ENCODE measurements around the gene CD247.

The CD247 gene

DNA sequence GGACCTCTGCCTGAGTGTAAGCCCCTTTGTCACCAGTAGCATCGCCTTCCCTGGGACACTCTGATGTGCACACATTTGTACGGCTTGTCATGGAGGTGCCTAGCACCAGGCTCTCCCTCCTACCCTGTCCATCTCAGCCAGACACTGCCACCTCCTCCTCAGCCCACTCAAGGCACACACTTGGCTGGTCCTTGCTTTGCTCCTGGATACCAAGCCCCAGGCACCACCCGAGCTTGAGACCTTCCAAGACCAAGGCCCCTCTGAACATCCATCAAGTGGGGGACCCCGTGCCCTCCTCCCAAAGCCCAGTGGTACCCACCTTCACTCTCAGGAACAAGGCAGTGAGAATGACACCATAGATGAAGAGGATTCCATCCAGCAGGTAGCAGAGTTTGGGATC lies 78.0 kb downstream of the CD247 start:
- Histone ChIP-seq H3K79me1 (replicated peaks; ENCODE audit: low read length, poor library complexity, severe bottlenecking) (no peaks in the 10 kb centered on the region), H2AFZ (ENCODE audit: low read depth, low read length) (no peak overlapping the region), H3K4me2 (ENCODE audit: low read length, poor library complexity, severe bottlenecking) (no peak overlapping the region), H4K91ac (ENCODE audit: low read length) (no peak overlapping the region), H3K23ac (ENCODE audit: low read length in 2 of 2) (no peak overlapping the region), H2BK12ac (ENCODE audit: low read length in 2 of 2) (no peak overlapping the region), H3K27ac (ENCODE audit: low read length, poor library complexity, severe bottlenecking) (no peak overlapping the region), H4K8ac (ENCODE audit: low read length) (no peak overlapping the region), H3K18ac (ENCODE audit: low read depth in 1 of 2, low read length in 2 of 2) (no peak overlapping the region), H2AK5ac (ENCODE audit: low read length, severe bottlenecking) (no peak overlapping the region), H3K9me3 (ENCODE audit: control insufficient read depth, low read length) (no peaks in the 10 kb centered on the region), H3K14ac (ENCODE audit: low read length in 2 of 2) (no peak overlapping the region), H3K4me3 (ENCODE audit: insufficient read depth in 1 of 2, low read depth in 1 of 2, low read length in 2 of 2) (no peak overlapping the region), H2BK120ac (ENCODE audit: low read depth, low read length) (no peak overlapping the region), H3K4ac (ENCODE audit: low read depth in 1 of 2, low read length in 2 of 2) (no peak overlapping the region), H2BK5ac (ENCODE audit: low read depth, low read length, poor library complexity, severe bottlenecking) (no peak overlapping the region), H2BK15ac (ENCODE audit: low read depth, poor library complexity, severe bottlenecking) (no peak overlapping the region), H3K4me1 (ENCODE audit: control insufficient read depth, insufficient read depth, low read depth, low read length) (peaks cover 8% of the 10 kb centered on the region), H3K36me3 (ENCODE audit: control insufficient read depth in 1 of 2, insufficient read depth in 2 of 2, low read depth in 1 of 2, low read length in 2 of 2) (no peaks in the 10 kb centered on the region), H3K9ac (ENCODE audit: low read length) (no peak overlapping the region), H3K27me3 (ENCODE audit: control insufficient read depth in 1 of 2, insufficient read depth in 1 of 2, low read length in 2 of 2) (peaks cover 33 to 57% of the 10 kb centered on the region in 2 experiments)
- WGBS = 93% methylated on average over 4 of the region's 4 CpGs
- DNase-seq = no peak

DNA sequence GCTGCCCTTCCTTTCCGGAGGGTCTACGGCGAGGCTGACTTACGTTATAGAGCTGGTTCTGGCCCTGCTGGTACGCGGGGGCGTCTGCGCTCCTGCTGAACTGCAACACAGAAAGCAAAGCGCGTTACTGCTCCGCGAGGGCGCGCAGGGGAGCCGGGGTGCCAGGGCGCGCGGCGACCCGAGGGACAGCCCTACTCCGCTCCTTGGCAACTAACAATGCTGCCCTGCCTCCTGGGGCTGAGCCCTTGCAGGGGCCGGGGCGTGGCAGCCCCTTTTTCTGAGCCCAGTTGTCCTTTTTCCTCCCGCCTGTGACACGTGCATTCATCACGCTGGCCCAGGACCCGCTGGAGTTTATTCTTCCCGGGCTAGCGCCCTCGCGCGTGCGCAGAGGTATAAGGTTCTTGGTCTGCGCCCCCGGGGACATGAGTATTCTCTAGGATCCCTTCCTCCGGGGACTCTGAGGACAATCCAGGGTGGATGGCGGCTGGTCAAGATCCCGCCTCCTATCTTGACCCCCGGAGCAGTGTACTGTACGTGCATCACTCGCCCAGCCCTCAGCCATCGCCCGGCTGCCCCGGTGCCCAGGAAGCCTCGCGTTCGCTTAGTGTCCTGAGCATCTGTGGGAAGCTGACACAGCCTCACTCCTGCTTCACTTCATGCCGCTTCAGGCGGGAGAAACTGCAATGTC lies 78.9 kb downstream of the CD247 start:
- peak overlapping the region in 1 of 2 experiments; percentile 53 for H3K23ac ChIP-seq (ENCODE audit: low read length in 2 of 2)
- H3K79me1 ChIP-seq (replicated peaks; ENCODE audit: low read length, poor library complexity, severe bottlenecking) = no peaks in the 10 kb centered on the region
- H3K4me1 ChIP-seq (ENCODE audit: control insufficient read depth, insufficient read depth, low read depth, low read length) = peaks cover 8% of the 10 kb centered on the region
- H3K27ac ChIP-seq (ENCODE audit: low read length, poor library complexity, severe bottlenecking) = no peak overlapping the region
- H4K8ac ChIP-seq (ENCODE audit: low read length) = no peak overlapping the region
- H2AFZ ChIP-seq (ENCODE audit: low read depth, low read length) = peak overlapping the region; percentile 75
- H3K27me3 ChIP-seq (ENCODE audit: control insufficient read depth in 1 of 2, insufficient read depth in 1 of 2, low read length in 2 of 2) = peaks cover 33 to 56% of the 10 kb centered on the region in 2 experiments
- no peaks in the 10 kb centered on the region for H3K9me3 ChIP-seq (ENCODE audit: control insufficient read depth, low read length)
- H2AK5ac ChIP-seq (ENCODE audit: low read length, severe bottlenecking) = no peak overlapping the region
- H3K4me3 ChIP-seq (ENCODE audit: insufficient read depth in 1 of 2, low read depth in 1 of 2, low read length in 2 of 2) = peak overlapping the region; percentile 42 to 75
- peak overlapping the region in 1 of 2 experiments; percentile 53 for H3K14ac ChIP-seq (ENCODE audit: low read length in 2 of 2)
- H2BK12ac ChIP-seq (ENCODE audit: low read length in 2 of 2) = no peak overlapping the region
- WGBS = 9% methylated on average over 49 of the region's 49 CpGs
- DNase-seq = peak; percentile 51
- H2BK5ac ChIP-seq (ENCODE audit: low read depth, low read length, poor library complexity, severe bottlenecking) = no peak overlapping the region
- H3K4ac ChIP-seq (ENCODE audit: low read depth in 1 of 2, low read length in 2 of 2) = no peak overlapping the region
- no peaks in the 10 kb centered on the region for H3K36me3 ChIP-seq (ENCODE audit: control insufficient read depth in 1 of 2, insufficient read depth in 2 of 2, low read depth in 1 of 2, low read length in 2 of 2)
- peak overlapping the region; percentile 89 for H3K4me2 ChIP-seq (ENCODE audit: low read length, poor library complexity, severe bottlenecking)
- H2BK15ac ChIP-seq (ENCODE audit: low read depth, poor library complexity, severe bottlenecking) = no peak overlapping the region
- no peak overlapping the region for H2BK120ac ChIP-seq (ENCODE audit: low read depth, low read length)
- peak overlapping the region; percentile 33 for H3K9ac ChIP-seq (ENCODE audit: low read length)
- H4K91ac ChIP-seq (ENCODE audit: low read length) = no peak overlapping the region
- no peak overlapping the region for H3K18ac ChIP-seq (ENCODE audit: low read depth in 1 of 2, low read length in 2 of 2)

DNA sequence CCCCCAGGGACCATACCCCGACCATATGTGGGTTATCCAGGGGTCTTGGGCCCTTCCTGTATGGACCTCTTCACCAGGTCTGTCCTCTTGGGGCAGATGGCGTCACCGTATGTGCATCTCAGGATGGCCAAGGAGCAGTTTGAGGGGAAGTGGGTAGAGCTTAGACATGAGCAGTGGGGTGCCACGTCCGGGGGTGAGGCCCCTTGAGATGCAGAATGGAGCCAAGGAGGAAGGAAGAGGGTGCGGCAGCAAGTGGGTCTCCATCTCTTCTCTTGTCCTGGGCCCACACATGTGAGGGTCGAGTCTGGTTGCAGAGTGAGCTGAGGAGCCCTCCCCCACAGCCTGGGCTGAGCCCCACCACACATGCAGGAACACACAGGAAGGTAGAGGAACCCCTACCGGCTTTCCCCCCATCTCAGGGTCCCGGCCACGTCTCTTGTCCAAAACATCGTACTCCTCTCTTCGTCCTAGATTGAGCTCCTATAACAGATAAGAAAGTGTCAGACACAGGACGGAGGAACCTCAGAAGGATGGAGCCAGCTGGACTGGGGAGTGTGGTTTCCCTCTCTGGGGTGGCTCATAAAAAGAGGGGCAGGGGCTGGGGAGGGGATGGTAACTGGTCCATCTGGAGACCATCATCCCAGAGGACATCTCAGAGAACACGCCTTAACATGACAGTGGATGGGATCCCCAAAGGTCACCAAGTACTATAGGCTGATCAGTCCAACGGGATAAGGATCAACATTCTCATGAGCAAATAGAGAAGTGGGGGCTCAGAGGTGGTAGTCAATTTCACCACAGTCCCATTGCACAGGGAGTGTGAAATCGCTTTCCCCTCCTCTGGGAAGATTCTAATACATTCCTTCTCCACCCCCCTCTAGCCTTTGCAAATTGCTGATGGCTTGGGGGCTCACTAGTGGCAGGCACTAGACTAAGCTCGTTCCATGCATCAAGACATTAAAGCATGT lies 79.9 kb downstream of the CD247 start:
- H2BK120ac ChIP-seq (ENCODE audit: low read depth, low read length) = no peak overlapping the region
- WGBS = 95% methylated on average over 14 of the region's 17 CpGs

DNA sequence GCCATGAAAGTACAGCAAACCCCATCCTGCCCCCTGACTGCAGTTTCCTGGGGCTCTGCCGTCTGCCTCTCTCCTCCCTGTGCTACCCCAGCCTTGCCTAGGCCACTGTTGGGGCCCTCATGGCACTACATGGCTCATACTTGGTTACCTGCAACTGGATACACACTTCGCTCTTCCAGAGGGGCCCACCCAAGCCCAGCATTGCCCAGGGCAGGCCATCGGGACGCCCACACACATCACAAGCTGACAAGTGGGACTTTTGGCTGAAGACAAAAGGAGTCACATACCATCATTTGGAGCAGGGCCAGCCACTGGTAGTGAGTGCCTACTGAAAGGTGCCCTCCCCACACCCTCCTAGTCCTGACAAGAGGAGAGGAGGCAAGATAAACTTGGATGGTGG lies 82.8 kb downstream of the CD247 start:
- Histone ChIP-seq H3K14ac (ENCODE audit: low read length in 2 of 2) (no peak overlapping the region), H3K4me3 (ENCODE audit: insufficient read depth in 1 of 2, low read depth in 1 of 2, low read length in 2 of 2) (no peak overlapping the region), H2BK120ac (ENCODE audit: low read depth, low read length) (no peak overlapping the region), H2BK15ac (ENCODE audit: low read depth, poor library complexity, severe bottlenecking) (no peak overlapping the region), H4K8ac (ENCODE audit: low read length) (no peak overlapping the region), H3K4me2 (ENCODE audit: low read length, poor library complexity, severe bottlenecking) (no peak overlapping the region), H3K9me3 (ENCODE audit: control insufficient read depth, low read length) (no peaks in the 10 kb centered on the region), H3K9ac (ENCODE audit: low read length) (no peak overlapping the region), H2AK5ac (ENCODE audit: low read length, severe bottlenecking) (no peak overlapping the region), H3K27ac (ENCODE audit: low read length, poor library complexity, severe bottlenecking) (no peak overlapping the region), H2BK5ac (ENCODE audit: low read depth, low read length, poor library complexity, severe bottlenecking) (no peak overlapping the region), H2BK12ac (ENCODE audit: low read length in 2 of 2) (no peak overlapping the region), H3K27me3 (ENCODE audit: control insufficient read depth in 1 of 2, insufficient read depth in 1 of 2, low read length in 2 of 2) (peaks cover 25 to 44% of the 10 kb centered on the region in 2 experiments), H3K23ac (ENCODE audit: low read length in 2 of 2) (no peak overlapping the region), H3K18ac (ENCODE audit: low read depth in 1 of 2, low read length in 2 of 2) (no peak overlapping the region), H3K4me1 (ENCODE audit: control insufficient read depth, insufficient read depth, low read depth, low read length) (peaks cover 8% of the 10 kb centered on the region), H3K79me1 (replicated peaks; ENCODE audit: low read length, poor library complexity, severe bottlenecking) (no peaks in the 10 kb centered on the region), H3K36me3 (ENCODE audit: control insufficient read depth in 1 of 2, insufficient read depth in 2 of 2, low read depth in 1 of 2, low read length in 2 of 2) (no peaks in the 10 kb centered on the region), H4K91ac (ENCODE audit: low read length) (no peak overlapping the region), H3K4ac (ENCODE audit: low read depth in 1 of 2, low read length in 2 of 2) (no peak overlapping the region), H2AFZ (ENCODE audit: low read depth, low read length) (no peak overlapping the region)
- no peak for DNase-seq
- WGBS = 88% methylated on average over 4 of the region's 4 CpGs

More for the DNA sequence above, 79.9 kb downstream of the CD247 start:
- H3K27me3 ChIP-seq (ENCODE audit: control insufficient read depth in 1 of 2, insufficient read depth in 1 of 2, low read length in 2 of 2) = peaks cover 30 to 53% of the 10 kb centered on the region in 2 experiments
- H4K91ac ChIP-seq (ENCODE audit: low read length) = no peak overlapping the region
- no peak overlapping the region for H3K14ac ChIP-seq (ENCODE audit: low read length in 2 of 2)
- H3K9me3 ChIP-seq (ENCODE audit: control insufficient read depth, low read length) = no peaks in the 10 kb centered on the region
- no peak overlapping the region for H2BK12ac ChIP-seq (ENCODE audit: low read length in 2 of 2)
- peak overlapping the region in 1 of 2 experiments; percentile 75 for H3K4me3 ChIP-seq (ENCODE audit: insufficient read depth in 1 of 2, low read depth in 1 of 2, low read length in 2 of 2)
- no peak overlapping the region for H3K4ac ChIP-seq (ENCODE audit: low read depth in 1 of 2, low read length in 2 of 2)
- no peak overlapping the region for H2BK5ac ChIP-seq (ENCODE audit: low read depth, low read length, poor library complexity, severe bottlenecking)
- H2AFZ ChIP-seq (ENCODE audit: low read depth, low read length) = no peak overlapping the region
- H3K4me1 ChIP-seq (ENCODE audit: control insufficient read depth, insufficient read depth, low read depth, low read length) = peaks cover 8% of the 10 kb centered on the region
- no peak for DNase-seq
- H4K8ac ChIP-seq (ENCODE audit: low read length) = no peak overlapping the region
- no peaks in the 10 kb centered on the region for H3K36me3 ChIP-seq (ENCODE audit: control insufficient read depth in 1 of 2, insufficient read depth in 2 of 2, low read depth in 1 of 2, low read length in 2 of 2)
- H2AK5ac ChIP-seq (ENCODE audit: low read length, severe bottlenecking) = no peak overlapping the region
- H3K27ac ChIP-seq (ENCODE audit: low read length, poor library complexity, severe bottlenecking) = no peak overlapping the region
- H3K18ac ChIP-seq (ENCODE audit: low read depth in 1 of 2, low read length in 2 of 2) = no peak overlapping the region
- no peak overlapping the region for H3K9ac ChIP-seq (ENCODE audit: low read length)
- no peak overlapping the region for H3K23ac ChIP-seq (ENCODE audit: low read length in 2 of 2)
- H2BK15ac ChIP-seq (ENCODE audit: low read depth, poor library complexity, severe bottlenecking) = no peak overlapping the region
- H3K4me2 ChIP-seq (ENCODE audit: low read length, poor library complexity, severe bottlenecking) = no peak overlapping the region
- H3K79me1 ChIP-seq (replicated peaks; ENCODE audit: low read length, poor library complexity, severe bottlenecking) = no peaks in the 10 kb centered on the region
